ENCODE data around the gene TSEN15. TPM values are rescaled to one million over a fixed set of nuclear protein-coding genes. Genes with fewer than 3 reads are reported as not detected.

Gene TSEN15
- total and polyA plus RNA-seq, 2 of the 13 experiments (the other 11 are each of a cell fraction or from before 2014, with no cell fraction given): 25.6 to 35.8 TPM

GRCh38 chr1:184051485-184052193, at the start of gene TSEN15 (continued):
- peak; percentile 49; the same call in 1 of the 2 replicates for TF ChIP-seq ZBTB33 (CRISPR knock-in tag; IDR thresholded peaks at IDR 0.05)
- TF ChIP-seq ZNF17 (CRISPR knock-in tag; IDR thresholded peaks at IDR 0.05): no peak
- no peak; the same call in 1 of the 2 replicates for TF ChIP-seq ETV5 (CRISPR knock-in tag; IDR thresholded peaks at IDR 0.05; ENCODE audit: borderline replicate concordance)
- no peak; the same call in 1 of the 2 replicates for TF ChIP-seq NFIC (IDR thresholded peaks at IDR 0.05; ENCODE audit: low read length)
- TF ChIP-seq ZNF766 (CRISPR knock-in tag; IDR thresholded peaks at IDR 0.05; ENCODE audit: borderline replicate concordance): peak; percentile 61; the same call in 1 of the 2 replicates
- TF ChIP-seq, protein P1, sequence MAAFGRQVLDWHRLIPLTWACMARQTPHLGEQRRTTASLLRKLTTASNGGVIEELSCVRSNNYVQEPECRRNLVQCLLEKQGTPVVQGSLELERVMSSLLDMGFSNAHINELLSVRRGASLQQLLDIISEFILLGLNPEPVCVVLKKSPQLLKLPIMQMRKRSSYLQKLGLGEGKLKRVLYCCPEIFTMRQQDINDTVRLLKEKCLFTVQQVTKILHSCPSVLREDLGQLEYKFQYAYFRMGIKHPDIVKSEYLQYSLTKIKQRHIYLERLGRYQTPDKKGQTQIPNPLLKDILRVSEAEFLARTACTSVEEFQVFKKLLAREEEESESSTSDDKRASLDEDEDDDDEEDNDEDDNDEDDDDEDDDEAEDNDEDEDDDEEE (CRISPR knock-in tag; IDR thresholded peaks at IDR 0.05): peak; percentile 81; the same call in 1 of the 2 replicates
- TF ChIP-seq ZNF207 (IDR thresholded peaks at IDR 0.05; ENCODE audit: borderline replicate concordance): no peak
- TF ChIP-seq MBNL3 (CRISPR knock-in tag; conservative IDR thresholded peaks at IDR 0.05): no peak
- TF ChIP-seq MYNN (CRISPR knock-in tag; IDR thresholded peaks at IDR 0.05; ENCODE audit: low read depth): no peak
- peak; percentile 96 for TF ChIP-seq ZNF224 (CRISPR knock-in tag; IDR thresholded peaks at IDR 0.05)
- peak; percentile 93 for TF ChIP-seq ZNF574 (CRISPR knock-in tag; IDR thresholded peaks at IDR 0.05)
- no peak for TF ChIP-seq HMGXB3 (CRISPR knock-in tag; IDR thresholded peaks at IDR 0.05; ENCODE audit: borderline replicate concordance)
- TF ChIP-seq, protein P2, sequence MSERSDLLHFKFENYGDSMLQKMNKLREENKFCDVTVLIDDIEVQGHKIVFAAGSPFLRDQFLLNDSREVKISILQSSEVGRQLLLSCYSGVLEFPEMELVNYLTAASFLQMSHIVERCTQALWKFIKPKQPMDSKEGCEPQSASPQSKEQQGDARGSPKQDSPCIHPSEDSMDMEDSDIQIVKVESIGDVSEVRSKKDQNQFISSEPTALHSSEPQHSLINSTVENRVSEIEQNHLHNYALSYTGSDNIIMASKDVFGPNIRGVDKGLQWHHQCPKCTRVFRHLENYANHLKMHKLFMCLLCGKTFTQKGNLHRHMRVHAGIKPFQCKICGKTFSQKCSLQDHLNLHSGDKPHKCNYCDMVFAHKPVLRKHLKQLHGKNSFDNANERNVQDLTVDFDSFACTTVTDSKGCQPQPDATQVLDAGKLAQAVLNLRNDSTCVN (CRISPR knock-in tag; IDR thresholded peaks at IDR 0.05; ENCODE audit: borderline replicate concordance): peak; percentile 40; the same call in 1 of the 2 replicates
- peak; percentile 94 for TF ChIP-seq TOPORS (CRISPR knock-in tag; IDR thresholded peaks at IDR 0.05)
- no peak for TF ChIP-seq SNAI1 (CRISPR knock-in tag; IDR thresholded peaks at IDR 0.05; ENCODE audit: borderline replicate concordance)
- no peak for TF ChIP-seq RFX1 (IDR thresholded peaks at IDR 0.05)
- TF ChIP-seq SMARCC2 (IDR thresholded peaks at IDR 0.05): no peak

Measured in HepG2 (cell line).